CD4-positive, alpha-beta T cell (primary cell): ENCODE results near the gene C8B. TPM values are rescaled to one million over a fixed set of nuclear protein-coding genes. Genes with fewer than 3 reads are reported as not detected.

Experiments used
- ATAC-seq: fragments of 200-7000 bp; cut with Tn5 transposase; one replicate; pipeline ENCODE4 v1.10.0; 2022; ENCODE audit warnings: mild to moderate bottlenecking; ENCODE audit not compliant: poor library complexity
- CTCF ChIA-PET: fragments of 350-600 bp; sonication (Branson Sonifier 250); formaldehyde crosslinking; loops from one replicate; lab custom pipeline; 2021; ENCODE audit warnings: antibody characterized with exemption, inconsistent platforms; lab: Charles Lee
- POLR2A ChIA-PET: fragments of 350-600 bp; sonication (Branson Sonifier 250); formaldehyde crosslinking; loops from one replicate; lab custom pipeline; 2021; ENCODE audit warnings: antibody characterized with exemption, inconsistent platforms; lab: Charles Lee
- DNase-seq, 14 experiments: peaks; one replicate each; pipeline ENCODE4 v3.0.0-alpha.2; 2013 to 2020; ENCODE audit warnings: mixed read lengths in 2 of 14
- H3K27ac ChIP-seq, 2 donors: one replicate each; pipeline versions ENCODE4 v1.5.1 to v1.7.0; 2013; ENCODE audit warnings: low read length in 2 of 2, low read depth in 1 of 2, mild to moderate bottlenecking in 1 of 2
- H3K27me3 ChIP-seq, 2 experiments: 1 replicate in 1 of 2; 2 replicates in 1 of 2; pipeline versions ENCODE4 v1.6.1 to v1.7.0; 2013; ENCODE audit warnings: low read length in 2 of 2, control low read depth in 1 of 2, mild to moderate bottlenecking in 1 of 2, moderate library complexity in 1 of 2; ENCODE audit not compliant: insufficient read depth in 2 of 2, control insufficient read depth in 1 of 2
- H3K36me3 ChIP-seq: one replicate; pipeline ENCODE4 v1.6.1; 2013; ENCODE audit warnings: low read length, control low read depth; ENCODE audit not compliant: insufficient read depth
- H3K4me1 ChIP-seq: one replicate; pipeline ENCODE4 v1.6.1; 2013; ENCODE audit warnings: low read length, control low read depth; ENCODE audit not compliant: insufficient read depth
- H3K4me3 ChIP-seq: one replicate; pipeline ENCODE4 v1.5.1; 2013; ENCODE audit warnings: mild to moderate bottlenecking, low read length, moderate library complexity
- H3K9me3 ChIP-seq, 2 experiments: 1 replicate in 1 of 2; 2 replicates in 1 of 2; pipeline versions ENCODE4 v1.6.1 to v1.7.0; 2013; ENCODE audit warnings: low read length in 2 of 2, mild to moderate bottlenecking in 2 of 2, control low read depth in 1 of 2, moderate library complexity in 1 of 2; ENCODE audit not compliant: control insufficient read depth in 1 of 2, insufficient read depth in 1 of 2
- H3K27ac Mint-ChIP-seq: one replicate; pipeline ENCODE4 v1.8.0; 2020; ENCODE audit warnings: mixed read lengths
- H3K27me3 Mint-ChIP-seq: one replicate; pipeline ENCODE4 v1.8.0; 2021; ENCODE audit warnings: mixed read lengths
- H3K36me3 Mint-ChIP-seq: one replicate; pipeline ENCODE4 v1.8.0; 2021; ENCODE audit warnings: low read depth, mixed read lengths
- H3K4me1 Mint-ChIP-seq: one replicate; pipeline ENCODE4 v1.8.0; 2021; ENCODE audit warnings: low read depth, mixed read lengths
- H3K4me3 Mint-ChIP-seq: one replicate; pipeline ENCODE4 v1.8.0; 2020; ENCODE audit warnings: mild to moderate bottlenecking, mixed read lengths
- H3K9me3 Mint-ChIP-seq: one replicate; pipeline ENCODE4 v1.8.0; 2020; ENCODE audit warnings: mixed read lengths
- CTCF ChIP-seq: fragments of 200-600 bp; IDR thresholded peaks from one replicate; pipeline ENCODE4 v1.8.0; 2022; ENCODE audit warnings: antibody characterized with exemption, mild to moderate bottlenecking
- intact Hi-C, 2 experiments: fragments of 100-400 bp; cut with DNase I in 1 of 2; cut with micrococcal nuclease in 1 of 2; formaldehyde crosslinking; loops; one replicate each; pipeline versions ENCODE4 v1.15.1 to v1.9.0; 2023 to 2025; cut with DNase I, micrococcal nuclease
- total RNA-seq, 174 experiments: library from RNA in 2 of 174; stranded (reverse) in 2 of 174; gene quantifications; one replicate each; pipeline ENCODE4 v1.2.3 and lab custom pipeline; 2021 to 2026

C8B gene
- total RNA-seq, 2 experiments from 2014 or later, result not detected

GRCh38 chr1:56898005-56898373 lies 67.8 kb downstream of the C8B start:
- ChIA-PET POLR2A (no interaction called here), CTCF (no interaction called here)
- no peak for ATAC-seq
- no peaks in the 10 kb centered on the region for H3K9me3 ChIP-seq
- intact Hi-C loops, result no loop called here
- H3K27ac ChIP-seq, result no peak overlapping the region
- H3K4me3 ChIP-seq, result no peak overlapping the region
- Mint-ChIP-seq H3K27ac (no peak overlapping the region), H3K27me3 (no peaks in the 10 kb centered on the region), H3K9me3 (no peaks in the 10 kb centered on the region), H3K4me1 (no peaks in the 10 kb centered on the region), H3K4me3 (no peak overlapping the region), H3K36me3 (no peaks in the 10 kb centered on the region)
- peaks cover 0 to under 1% of the 10 kb centered on the region in 2 experiments for H3K27me3 ChIP-seq
- no peaks in the 10 kb centered on the region for H3K4me1 ChIP-seq
- H3K36me3 ChIP-seq, result no peaks in the 10 kb centered on the region
- DNase-seq, result no peak
- no peak for TF ChIP-seq CTCF

- no peaks in the 10 kb centered on the region for H3K4me1 Mint-ChIP-seq
- H3K27me3 Mint-ChIP-seq, result no peaks in the 10 kb centered on the region
- intact Hi-C loops, result no loop called here
- DNase-seq, result no peak
- Histone ChIP-seq H3K27me3 (no peaks in the 10 kb centered on the region), H3K4me1 (no peaks in the 10 kb centered on the region), H3K36me3 (no peaks in the 10 kb centered on the region), H3K9me3 (no peaks in the 10 kb centered on the region), H3K4me3 (no peak overlapping the region), H3K27ac (no peak overlapping the region)
- H3K4me3 Mint-ChIP-seq, result no peak overlapping the region
- ChIA-PET POLR2A (no interaction called here), CTCF (no interaction called here)
- no peaks in the 10 kb centered on the region for H3K9me3 Mint-ChIP-seq
- H3K36me3 Mint-ChIP-seq, result no peaks in the 10 kb centered on the region
- TF ChIP-seq CTCF, result no peak
- no peak overlapping the region for H3K27ac Mint-ChIP-seq
- ATAC-seq, result no peak
Observed at GRCh38 chr1:56897150-56898004, 68.4 kb downstream of the C8B start.

GRCh38 chr1:56894014-56894413 lies 71.8 kb downstream of the C8B start:
- Histone ChIP-seq H3K27ac (no peak overlapping the region), H3K4me3 (no peak overlapping the region), H3K36me3 (no peaks in the 10 kb centered on the region), H3K27me3 (no peaks in the 10 kb centered on the region), H3K4me1 (no peaks in the 10 kb centered on the region), H3K9me3 (no peaks in the 10 kb centered on the region)
- intact Hi-C loops, result no loop called here
- Mint-ChIP-seq H3K9me3 (no peaks in the 10 kb centered on the region), H3K27me3 (no peaks in the 10 kb centered on the region), H3K36me3 (no peaks in the 10 kb centered on the region), H3K4me1 (no peaks in the 10 kb centered on the region), H3K4me3 (no peak overlapping the region), H3K27ac (no peak overlapping the region)
- CTCF ChIA-PET, result no interaction called here
- DNase-seq (no peak), ATAC-seq (no peak)
- POLR2A ChIA-PET, result no interaction called here
- no peak for TF ChIP-seq CTCF
